Activated CD8-positive, alpha-beta memory T cell treated with anti-CD3 and anti-CD28 coated beads, Interleukin-2, amount 50 U/mL, for 1 hour (primary cell): ENCODE results near the gene ARL8B.
"Not testable (repeated sequence)": the region's sequence is repeated elsewhere in the genome, so short reads cannot be mapped to it uniquely, and the experiment has no call there.

ENCODE experiments used
- DNase-seq: peaks from one replicate; pipeline ENCODE4 v3.0.0-alpha.2; 2020; ENCODE audit errors: extremely low read depth

Gene ARL8B

DNA sequence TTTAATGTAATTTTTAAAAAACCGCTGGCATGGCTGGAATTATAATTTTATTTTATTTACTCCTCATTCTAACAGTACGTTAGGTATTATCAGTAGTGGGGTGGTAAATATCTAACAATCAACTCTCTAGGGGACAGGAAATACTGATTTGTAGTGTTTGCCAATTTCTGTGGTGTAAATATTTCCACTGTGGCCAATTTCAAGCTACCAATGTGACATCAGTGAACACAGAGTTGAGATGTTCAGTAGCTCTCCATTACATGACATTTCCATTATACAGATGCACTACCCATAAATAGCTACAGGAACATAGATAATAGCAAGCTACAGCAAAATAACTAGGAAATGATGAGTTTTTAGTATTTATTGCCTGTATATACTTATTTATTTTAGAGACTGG, 10.0 kb upstream of the ARL8B start:
- DNase-seq, result no peak

DNA sequence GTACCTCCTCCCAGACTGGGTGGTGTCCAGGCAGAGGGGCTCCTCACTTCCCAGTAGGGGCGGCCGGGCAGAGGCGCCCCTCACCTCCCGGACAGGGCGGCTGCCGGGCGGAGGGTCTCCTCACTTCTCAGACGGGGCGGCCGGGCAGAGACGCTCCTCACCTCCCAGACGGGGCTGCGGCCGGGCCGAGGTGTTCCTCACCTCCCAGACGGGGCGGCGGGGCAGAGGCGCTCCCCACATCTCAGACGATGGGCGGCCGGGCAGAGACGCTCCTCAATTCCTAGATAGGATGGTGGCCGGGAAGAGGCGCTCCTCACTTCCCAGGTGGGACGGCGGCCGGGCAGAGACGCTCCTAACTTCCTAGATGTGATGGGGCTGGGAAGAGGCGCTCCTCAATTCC, 8.4 kb upstream of the ARL8B start:
- DNase-seq, result not testable (repeated sequence)

DNA sequence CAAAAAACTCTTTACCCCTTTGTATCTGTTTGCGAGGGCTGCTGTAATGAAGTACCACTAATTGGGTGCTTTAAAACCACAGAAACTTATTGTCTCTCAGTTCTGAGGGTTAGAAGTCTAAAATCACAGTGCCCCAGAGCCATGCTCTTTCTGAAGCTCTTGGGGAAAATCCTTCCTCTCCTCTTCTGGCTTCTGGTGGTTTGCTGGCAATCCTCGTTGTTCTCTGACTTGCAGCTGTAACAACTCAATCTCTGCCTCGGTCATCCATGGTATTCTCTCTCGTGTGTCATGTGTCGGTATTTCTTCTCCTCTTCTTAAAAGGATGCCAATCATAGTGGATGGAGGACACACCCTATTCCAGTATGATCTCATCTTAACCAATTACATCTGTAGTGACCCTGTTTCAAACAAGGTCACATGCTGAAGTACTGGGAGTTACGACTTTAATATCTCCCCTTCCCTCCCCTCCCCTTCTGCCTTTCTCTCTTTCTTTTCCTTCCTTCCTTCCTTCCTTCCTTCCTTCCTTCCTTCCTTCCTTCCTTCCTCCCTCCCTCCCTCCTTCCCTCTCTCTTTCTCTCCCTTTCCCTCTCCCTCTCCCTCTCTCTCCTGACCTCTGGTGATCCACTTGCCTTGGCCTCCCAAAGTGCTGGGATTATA, 6.5 kb upstream of the ARL8B start:
- DNase-seq, result no peak

DNA sequence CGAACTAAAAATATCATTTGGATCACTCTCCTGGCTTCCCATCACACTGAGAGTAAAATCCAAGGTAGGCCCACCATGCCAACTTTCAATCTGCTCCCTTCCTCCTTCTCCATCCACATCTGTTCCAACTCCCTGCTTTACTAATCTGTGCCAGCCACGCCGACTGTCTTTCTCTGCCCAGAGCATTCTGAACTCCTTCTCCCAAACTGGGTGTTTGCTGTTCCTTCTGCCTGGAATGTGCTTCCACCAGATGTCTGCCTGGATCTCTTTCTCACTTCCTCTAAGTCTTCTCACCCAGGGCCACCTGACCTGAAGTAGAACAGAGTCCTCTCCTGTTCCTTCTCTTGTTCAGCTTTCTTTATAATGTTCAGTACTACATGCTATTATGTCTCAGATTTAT, 5.6 kb upstream of the ARL8B start:
- no peak for DNase-seq

DNA sequence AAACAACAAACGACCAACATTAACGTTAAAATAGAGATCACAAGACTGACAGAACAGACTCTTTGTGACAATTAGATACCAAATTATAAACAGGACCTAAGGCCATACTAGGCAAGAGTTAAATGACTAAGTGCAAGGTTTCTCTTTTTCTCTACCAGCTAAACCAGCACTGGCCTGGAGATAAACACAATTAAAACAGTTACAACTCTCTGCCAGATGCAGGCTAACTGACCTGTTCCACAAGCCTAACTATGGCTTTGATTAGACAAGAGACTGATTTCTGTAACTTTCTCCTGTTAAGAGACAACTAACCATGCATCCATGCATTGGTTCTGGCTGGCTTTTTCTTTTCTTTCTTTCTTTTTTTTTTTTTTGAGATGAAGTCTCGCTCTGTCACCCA, 1.6 kb upstream of the ARL8B start:
- DNase-seq, result no peak

DNA sequence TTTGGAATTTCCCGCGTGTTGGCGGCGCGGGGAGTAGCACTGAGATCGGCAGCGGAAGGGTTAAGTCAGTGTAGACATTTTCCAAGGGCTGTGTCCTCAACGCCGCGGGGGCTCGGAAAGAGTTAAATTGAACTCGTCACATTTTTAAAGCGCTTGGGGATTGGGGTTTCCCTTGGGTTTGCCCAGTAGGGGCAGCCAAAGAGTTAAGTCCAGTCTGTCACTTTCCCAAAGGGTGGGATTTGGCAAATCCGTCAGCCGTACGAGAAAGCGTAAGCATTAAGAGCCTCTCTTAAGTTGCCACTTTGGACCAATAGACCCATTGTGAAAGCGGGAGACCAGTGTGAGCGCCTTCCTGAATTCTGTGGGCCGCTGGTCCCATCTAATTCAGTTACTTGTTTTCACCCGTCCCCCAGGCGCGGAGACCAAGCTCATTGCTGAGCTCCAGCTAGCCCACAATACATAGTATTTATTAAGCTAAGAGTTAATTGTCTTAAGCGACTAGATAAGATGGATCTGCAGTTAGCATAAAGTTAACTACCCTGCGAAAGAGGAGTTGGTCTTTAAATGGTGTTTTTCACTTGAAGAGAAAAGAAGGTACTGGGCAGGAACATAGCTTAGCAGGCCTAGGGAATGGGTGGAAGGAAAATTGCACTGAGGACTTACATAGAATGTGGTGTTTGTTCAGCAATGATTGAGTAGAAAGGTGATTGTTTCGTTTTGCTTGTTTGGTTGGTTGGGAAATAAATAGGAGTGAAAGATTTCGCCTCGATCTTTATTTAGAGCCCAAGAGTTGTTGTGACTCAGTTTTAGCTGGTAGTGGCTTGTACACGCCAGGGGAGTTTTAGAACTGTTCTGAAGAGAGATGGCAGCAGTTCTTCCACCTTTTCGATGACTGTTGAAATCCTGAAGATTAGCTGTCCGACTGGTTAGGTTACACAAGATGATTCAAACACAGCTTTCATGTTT, 932 bp downstream of the ARL8B start:
- DNase-seq, result no peak

DNA sequence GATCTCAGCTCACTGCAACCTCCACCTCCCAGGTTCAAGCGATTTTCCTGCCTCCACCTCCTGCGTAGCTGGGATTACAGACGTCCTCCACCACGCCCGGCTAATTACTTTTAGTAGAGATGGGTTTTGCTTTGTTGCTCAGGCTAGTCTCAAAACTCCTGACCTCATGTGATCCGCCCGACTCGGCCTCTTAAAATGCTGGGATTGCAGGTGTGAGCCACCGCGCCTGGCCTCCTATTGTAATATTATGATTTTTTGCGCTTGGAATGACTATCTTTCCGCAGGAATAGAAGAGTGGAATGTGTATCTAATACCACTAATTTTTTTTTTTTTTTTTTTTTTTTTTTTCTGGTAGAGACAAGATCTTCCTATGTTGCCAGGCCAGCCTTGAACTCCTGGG, 1.8 kb downstream of the ARL8B start:
- DNase-seq, result no peak

DNA sequence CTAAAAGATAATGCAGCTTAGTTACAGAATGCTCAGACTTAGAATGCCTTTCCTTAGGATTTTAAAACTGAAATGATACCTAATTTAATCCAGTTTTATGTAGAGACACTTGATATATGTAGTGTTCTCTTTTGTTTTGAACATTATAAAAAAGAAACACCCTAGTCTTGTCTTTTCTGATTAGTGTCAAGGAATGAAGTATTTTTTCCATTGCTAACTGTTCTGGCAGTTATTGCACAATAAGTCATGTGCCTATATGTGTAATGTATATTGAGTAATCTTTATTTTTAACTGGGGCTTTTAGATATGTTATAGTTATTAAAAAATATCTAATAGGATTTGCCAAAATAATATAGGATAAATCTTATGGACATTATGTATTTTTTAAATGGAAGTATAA, 4.5 kb downstream of the ARL8B start:
- DNase-seq, result no peak

DNA sequence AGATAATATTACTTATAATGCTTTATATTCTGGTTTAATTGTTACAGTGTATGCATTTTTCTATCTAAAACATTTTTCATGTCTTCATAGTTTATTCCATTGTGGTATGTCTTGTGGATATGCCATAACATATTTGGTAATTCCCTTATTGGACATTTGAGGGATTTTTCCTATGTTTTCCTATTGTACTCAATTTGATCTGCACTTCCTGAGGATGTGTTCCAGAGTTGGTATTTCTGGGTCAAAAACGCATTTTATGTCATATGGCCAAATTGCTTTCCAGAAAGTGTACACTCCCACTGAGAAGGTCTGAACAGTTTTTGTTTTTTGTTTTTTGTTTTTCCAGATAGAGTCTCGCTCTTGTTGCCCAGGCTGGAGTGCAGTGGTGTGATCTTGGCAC, 6.8 kb downstream of the ARL8B start:
- no peak for DNase-seq

DNA sequence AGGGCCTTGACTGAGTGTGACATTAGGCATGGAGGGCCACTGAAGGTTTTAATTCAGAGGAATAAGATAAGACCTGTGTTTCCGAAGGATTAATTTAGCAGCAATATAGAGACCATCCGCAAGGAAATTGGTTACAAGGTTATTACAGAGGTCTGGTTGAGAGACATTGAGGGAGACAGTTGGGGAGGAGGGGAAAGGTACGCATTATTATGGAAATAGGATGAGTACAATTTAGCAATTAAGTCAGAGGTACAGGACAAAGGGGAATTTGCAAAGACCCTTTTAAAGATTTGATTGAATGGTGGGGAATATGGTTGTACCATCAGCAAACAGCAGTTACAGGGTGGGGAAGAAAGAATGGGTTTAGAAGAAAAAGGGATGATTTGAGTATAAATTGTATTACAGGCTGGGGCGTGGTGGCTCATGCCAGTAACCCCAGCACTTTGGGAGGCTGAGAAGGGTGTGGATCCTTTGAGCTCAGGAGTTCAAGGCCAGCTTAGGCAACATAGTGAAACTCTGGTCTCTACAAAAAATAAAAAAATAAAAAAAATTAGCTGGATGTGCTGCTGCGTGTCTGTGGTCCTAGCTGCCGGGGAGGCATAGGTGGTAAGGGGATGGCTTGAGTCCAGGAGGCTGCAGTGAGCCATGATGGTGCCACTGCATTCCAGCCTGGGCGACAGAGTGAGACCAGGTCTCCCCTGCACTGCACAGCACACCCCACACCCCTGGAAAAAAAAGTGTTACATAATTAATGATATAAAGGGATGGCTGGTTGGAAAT, 11.3 kb downstream of the ARL8B start:
- DNase-seq, result no peak

DNA sequence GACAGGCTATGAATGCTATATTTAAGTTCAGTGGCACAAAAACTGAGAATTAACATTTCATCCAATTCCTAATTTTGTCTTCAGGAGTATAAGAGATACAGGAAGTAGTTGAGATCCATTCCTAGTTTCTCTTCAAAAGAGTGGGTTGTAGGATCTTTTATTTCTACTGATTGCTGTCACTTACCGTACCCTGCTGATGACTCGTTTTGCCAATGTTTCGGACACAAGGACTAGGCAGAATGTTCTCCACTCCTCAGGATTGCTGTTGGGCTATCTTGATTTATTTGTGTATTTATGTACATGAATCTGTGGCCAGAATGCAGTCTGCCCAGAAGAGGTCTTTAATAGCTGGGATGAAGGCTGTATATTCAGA, 11.9 kb downstream of the ARL8B start:
- no peak for DNase-seq

DNA sequence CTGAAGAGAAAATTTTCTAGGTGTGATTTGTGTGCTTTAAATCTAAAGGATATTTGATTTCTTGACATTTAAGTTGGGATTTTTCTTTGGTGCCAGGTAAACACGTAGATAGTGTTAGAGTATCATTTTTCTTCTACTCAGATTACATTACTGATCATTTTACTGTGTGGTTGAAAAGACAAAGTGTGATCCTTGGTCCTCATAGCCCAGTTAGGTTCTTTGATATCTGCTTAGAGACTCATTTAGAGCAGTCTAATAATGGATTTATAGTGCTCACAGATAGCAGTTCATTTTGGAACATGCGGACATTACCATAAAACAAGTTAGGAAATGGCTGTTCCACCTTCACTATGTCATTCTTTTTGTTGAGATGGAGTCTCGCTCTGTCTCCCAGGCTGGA, 12.4 kb downstream of the ARL8B start:
- no peak for DNase-seq

DNA sequence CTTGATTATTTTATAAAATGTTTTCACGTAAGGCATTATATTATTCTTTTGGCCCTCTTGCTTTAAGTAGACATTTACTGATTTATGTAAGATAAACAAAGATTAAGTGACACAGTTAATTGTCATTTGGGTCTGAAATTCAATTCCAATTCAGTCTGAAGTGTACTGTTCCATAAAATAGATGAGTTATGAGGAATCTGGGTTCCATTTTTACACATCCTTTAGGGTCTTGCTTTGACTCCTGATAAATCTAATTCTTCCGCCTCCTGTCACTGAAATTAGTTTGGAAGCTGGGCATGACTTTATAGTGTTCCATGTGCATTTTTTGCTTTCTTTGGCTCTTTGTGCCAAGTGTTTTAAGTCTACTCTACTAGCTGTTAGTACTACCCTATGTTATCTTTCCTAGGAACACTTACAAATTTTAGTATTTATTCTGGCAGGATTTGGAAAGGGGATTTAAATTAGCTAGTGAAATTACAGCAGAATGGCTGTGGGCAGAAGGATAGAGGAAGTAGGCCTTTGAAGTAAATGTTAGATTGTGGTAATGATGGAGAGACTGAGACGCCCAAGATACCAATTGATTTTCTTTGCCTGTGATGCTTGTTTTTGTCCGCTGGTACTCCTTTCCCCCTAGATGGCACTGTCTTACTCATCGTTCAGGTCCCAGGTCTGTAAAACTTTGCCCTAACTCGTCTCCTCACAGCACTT, 14.3 kb downstream of the ARL8B start:
- no peak for DNase-seq

DNA sequence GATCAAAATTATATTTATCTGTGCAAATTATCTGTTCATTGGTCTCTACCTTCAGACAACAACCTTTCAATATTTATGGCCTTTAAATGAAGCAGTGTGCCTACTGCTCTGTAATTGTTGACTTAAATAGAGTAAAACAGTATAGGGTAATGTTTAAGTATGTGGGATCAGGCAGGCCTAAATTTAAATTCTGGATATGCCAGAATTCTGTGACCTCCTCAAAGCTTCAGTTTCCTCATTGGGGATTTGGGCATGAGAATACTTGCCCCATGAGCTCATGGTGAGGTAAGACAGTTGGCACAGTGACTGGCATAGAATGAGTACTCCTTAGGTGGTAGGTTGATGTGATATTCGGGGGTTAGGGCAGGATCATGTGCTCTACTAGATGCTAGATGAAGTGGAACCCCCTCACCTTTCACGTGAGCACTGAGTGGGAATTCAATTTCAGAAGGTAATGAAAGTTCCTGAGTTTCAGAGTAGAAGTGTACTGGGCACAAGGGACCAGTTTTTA, 14.9 kb downstream of the ARL8B start:
- no peak for DNase-seq

DNA sequence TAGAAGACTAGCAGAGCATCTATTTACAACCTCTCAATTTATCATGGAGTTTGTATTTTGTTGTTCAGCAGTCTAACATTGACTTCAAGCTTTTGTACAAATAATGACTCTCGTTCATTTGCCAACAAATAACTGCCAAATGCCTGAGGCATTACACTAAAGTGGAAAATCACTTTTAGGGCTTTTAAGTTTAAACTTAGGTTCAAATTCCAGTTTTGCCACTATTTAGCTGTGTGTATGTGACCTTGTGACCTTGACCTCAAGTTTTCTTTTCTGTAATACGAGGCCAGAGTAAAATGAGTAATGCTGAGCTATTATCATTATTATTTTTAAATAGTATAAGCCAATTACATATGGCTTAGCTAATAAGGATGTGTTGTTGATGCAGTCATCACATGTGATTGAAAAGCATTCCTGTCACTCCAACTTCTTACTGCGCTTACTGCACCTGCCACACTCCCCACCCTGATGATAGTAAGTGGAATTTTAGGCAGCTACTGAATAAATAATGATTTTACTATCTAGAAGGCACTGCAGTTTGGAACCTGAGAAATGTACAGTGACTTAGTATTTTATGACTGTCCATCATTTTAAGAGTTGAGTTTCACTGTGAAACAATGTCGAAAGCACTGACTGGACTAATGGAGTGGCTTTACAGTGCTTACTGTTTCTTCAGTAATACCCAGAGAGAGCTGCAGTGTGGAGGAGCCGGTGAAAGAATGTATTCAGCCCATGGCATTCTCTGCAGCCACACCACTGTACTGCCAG, 16.3 kb downstream of the ARL8B start:
- DNase-seq, result no peak

DNA sequence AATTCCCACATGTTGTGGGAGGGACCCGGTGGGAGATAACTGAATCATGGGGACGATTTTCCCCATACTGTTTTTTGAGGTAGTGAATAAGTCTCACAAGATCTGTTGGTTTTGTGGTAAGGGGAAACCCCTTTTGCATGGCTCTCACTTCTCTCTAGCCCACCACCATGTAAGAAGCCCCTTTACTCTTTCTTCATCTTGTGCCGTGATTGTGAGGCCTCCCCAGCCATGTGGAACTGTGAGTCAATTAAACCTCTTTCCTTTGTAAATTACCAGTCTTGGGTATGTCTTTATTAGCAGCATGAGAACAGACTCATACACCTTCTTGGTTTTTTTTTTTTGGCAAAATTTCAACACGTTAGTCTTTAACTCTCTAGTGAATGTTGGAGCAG, 18.1 kb downstream of the ARL8B start:
- DNase-seq, result no peak

DNA sequence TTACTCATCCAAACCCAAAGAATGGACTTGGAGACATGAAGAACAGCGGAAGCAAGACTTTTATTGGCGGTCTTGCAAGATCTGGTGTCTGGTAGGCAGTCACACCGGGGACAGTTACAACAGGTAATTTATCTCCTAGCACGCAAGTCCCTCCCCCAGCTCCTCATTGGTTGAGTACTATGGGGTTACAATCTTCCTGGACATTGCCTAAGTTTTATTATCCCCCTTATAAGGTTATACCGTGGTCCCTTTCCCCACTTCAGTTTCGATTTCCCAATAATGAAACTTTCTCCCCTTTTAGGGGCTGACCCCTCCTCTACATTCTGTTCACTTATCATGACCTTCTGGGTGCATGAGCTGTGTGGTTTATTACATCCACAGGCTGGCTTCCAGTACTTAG, 18.7 kb downstream of the ARL8B start:
- no peak for DNase-seq

DNA sequence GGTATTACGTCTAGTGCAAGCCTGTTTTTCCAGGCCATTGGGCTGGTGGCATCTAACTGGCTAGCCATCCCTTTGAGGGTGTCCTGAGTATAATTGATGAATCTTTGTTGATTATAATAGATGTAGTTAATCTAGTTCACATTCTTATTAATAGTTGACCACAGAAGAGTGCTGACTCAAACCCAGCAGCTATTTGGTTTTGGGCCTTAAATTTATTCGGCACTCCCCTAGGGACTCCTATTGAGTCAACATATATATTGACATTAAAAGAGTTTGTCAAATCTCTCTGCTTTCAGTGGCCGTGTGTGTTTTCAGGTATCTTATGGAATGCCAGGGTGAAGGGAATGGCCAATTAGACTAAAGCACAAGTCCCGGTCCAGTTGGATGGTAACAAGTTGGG, 19.7 kb downstream of the ARL8B start:
- no peak for DNase-seq

DNA sequence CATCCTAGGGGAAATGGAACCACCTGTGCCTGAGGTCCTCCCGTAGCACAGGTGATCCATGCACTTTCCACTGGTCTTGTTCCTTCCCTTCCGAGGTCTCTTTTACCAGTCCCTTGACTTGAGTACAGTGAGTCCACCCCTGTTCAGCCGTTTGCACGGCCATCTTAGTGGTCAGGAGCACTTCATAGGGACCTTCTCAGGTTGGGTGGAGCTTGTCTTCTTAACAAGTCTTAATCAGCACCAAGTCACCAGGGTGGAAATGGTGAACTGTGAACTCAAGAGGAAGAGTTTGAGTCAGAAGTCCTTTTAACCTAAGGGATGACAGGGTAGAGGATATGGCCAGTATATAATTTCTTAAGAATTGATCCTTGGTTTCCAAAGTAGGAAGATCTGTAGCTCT, 21.4 kb downstream of the ARL8B start:
- DNase-seq, result no peak

DNA sequence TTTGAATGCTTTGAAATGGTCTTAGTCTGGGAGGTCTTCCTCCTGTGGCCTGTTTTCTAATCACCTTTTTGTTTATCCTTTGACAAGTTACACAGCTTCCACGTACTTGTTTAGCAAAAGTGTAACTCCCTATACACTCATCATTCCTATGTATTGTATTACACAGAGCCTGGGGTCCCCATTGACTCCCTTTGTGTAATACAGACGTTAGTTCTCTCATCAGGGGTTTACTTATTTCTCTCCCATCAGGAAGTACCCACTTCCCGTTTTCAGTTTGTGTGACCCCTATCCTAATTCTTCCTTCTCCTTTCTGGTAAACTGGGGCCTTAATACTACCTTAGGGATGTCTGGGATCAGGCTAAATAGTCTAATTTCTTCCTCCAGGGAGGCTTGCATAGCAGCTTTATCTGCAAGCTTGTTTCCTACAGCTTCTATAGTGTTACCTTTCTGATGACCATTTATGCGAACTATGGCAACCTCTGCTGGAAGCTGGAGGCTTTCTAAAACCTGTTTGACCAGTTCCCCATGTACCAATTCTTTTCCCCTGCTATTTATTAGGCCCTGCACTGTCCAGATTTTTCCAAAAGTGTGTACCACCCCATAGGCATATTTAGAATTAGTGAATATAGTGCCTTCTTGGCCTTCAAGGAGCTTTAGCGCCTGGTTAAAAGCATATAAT, 22.4 kb downstream of the ARL8B start:
- no peak for DNase-seq
